ENCODE results near the gene DLG5.

DNA sequence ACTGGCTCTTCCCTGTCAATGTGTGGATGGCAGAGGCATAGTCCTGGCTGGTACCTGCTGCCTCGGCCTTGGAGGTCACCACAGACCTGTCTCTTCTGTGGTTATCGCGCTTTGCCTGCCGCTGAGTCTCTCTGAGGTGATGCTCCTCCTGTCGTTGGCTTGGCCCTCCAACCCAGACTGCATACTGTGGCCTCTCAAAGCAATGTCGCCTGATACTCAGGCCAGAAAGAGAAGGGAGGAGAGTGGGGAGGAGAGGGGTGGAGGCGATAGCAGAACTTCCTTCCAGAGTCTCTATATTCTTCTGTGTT, 155.7 kb downstream of the DLG5 start:
- TF ChIP-seq EHF (CRISPR knock-in tag; IDR thresholded peaks at IDR 0.05) = no peak
- TF ChIP-seq, protein P1, sequence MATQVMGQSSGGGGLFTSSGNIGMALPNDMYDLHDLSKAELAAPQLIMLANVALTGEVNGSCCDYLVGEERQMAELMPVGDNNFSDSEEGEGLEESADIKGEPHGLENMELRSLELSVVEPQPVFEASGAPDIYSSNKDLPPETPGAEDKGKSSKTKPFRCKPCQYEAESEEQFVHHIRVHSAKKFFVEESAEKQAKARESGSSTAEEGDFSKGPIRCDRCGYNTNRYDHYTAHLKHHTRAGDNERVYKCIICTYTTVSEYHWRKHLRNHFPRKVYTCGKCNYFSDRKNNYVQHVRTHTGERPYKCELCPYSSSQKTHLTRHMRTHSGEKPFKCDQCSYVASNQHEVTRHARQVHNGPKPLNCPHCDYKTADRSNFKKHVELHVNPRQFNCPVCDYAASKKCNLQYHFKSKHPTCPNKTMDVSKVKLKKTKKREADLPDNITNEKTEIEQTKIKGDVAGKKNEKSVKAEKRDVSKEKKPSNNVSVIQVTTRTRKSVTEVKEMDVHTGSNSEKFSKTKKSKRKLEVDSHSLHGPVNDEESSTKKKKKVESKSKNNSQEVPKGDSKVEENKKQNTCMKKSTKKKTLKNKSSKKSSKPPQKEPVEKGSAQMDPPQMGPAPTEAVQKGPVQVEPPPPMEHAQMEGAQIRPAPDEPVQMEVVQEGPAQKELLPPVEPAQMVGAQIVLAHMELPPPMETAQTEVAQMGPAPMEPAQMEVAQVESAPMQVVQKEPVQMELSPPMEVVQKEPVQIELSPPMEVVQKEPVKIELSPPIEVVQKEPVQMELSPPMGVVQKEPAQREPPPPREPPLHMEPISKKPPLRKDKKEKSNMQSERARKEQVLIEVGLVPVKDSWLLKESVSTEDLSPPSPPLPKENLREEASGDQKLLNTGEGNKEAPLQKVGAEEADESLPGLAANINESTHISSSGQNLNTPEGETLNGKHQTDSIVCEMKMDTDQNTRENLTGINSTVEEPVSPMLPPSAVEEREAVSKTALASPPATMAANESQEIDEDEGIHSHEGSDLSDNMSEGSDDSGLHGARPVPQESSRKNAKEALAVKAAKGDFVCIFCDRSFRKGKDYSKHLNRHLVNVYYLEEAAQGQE (IDR thresholded peaks at IDR 0.05) = no peak
- TF ChIP-seq, protein P2, sequence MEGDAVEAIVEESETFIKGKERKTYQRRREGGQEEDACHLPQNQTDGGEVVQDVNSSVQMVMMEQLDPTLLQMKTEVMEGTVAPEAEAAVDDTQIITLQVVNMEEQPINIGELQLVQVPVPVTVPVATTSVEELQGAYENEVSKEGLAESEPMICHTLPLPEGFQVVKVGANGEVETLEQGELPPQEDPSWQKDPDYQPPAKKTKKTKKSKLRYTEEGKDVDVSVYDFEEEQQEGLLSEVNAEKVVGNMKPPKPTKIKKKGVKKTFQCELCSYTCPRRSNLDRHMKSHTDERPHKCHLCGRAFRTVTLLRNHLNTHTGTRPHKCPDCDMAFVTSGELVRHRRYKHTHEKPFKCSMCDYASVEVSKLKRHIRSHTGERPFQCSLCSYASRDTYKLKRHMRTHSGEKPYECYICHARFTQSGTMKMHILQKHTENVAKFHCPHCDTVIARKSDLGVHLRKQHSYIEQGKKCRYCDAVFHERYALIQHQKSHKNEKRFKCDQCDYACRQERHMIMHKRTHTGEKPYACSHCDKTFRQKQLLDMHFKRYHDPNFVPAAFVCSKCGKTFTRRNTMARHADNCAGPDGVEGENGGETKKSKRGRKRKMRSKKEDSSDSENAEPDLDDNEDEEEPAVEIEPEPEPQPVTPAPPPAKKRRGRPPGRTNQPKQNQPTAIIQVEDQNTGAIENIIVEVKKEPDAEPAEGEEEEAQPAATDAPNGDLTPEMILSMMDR (IDR thresholded peaks at IDR 0.05) = no peak
- TF ChIP-seq POLR2A (IDR thresholded peaks at IDR 0.05; ENCODE audit: low read length) = no peak
- no peak for TF ChIP-seq RFX5 (IDR thresholded peaks at IDR 0.05)
- TF ChIP-seq JUNB (IDR thresholded peaks at IDR 0.05) = no peak
- no peak for TF ChIP-seq MAFK (IDR thresholded peaks at IDR 0.05; ENCODE audit: partially characterized antibody)
- no peak for TF ChIP-seq CHD2 (IDR thresholded peaks at IDR 0.05; ENCODE audit: low read length, partially characterized antibody)
- TF ChIP-seq KDM1A (IDR thresholded peaks at IDR 0.05; ENCODE audit: low read depth) = no peak
- TF ChIP-seq RCOR1 (IDR thresholded peaks at IDR 0.05; ENCODE audit: low read depth, low read length) = no peak
- no peak for TF ChIP-seq ZNF302 (CRISPR knock-in tag; IDR thresholded peaks at IDR 0.05)
- no peak for TF ChIP-seq MYC (IDR thresholded peaks at IDR 0.05; ENCODE audit: borderline replicate concordance, low read length)
- TF ChIP-seq, protein P3, sequence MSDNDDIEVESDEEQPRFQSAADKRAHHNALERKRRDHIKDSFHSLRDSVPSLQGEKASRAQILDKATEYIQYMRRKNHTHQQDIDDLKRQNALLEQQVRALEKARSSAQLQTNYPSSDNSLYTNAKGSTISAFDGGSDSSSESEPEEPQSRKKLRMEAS (IDR thresholded peaks at IDR 0.05) = no peak

Data from A549 (cell line).